ENCODE measurements around the gene DAGLA. TPM values are rescaled to one million over a fixed set of nuclear protein-coding genes. Genes with fewer than 3 reads are reported as not detected.

The DAGLA gene
- total and polyA plus RNA-seq, 2 of the 13 experiments (the other 11 are each of a cell fraction or from before 2014, with no cell fraction given), result 2.6 to 3.9 TPM

- no peak for TF ChIP-seq THAP9 (CRISPR knock-in tag; IDR thresholded peaks at IDR 0.05; ENCODE audit: borderline replicate concordance)
- TF ChIP-seq MTA3 (CRISPR knock-in tag; IDR thresholded peaks at IDR 0.05), result no peak
- TF ChIP-seq SALL2 (CRISPR knock-in tag; IDR thresholded peaks at IDR 0.05), result no peak
- TF ChIP-seq SYNCRIP (IDR thresholded peaks at IDR 0.05; ENCODE audit: insufficient read depth, low read depth, low read length), result no peak
- no peak for TF ChIP-seq ZBTB1 (CRISPR knock-in tag; IDR thresholded peaks at IDR 0.05; ENCODE audit: borderline replicate concordance)
- TF ChIP-seq DNMT1 (CRISPR knock-in tag; IDR thresholded peaks at IDR 0.05), result no peak
- no peak for TF ChIP-seq NR3C1 (CRISPR knock-in tag; IDR thresholded peaks at IDR 0.05)
- TF ChIP-seq ZNF280B (CRISPR knock-in tag; IDR thresholded peaks at IDR 0.05; ENCODE audit: borderline replicate concordance), result no peak
- TF ChIP-seq GABPA (IDR thresholded peaks at IDR 0.05; ENCODE audit: low read depth, low read length), result no peak
- no peak for TF ChIP-seq GABPA (CRISPR knock-in tag; IDR thresholded peaks at IDR 0.05; ENCODE audit: low read depth)
- TF ChIP-seq ATRX (CRISPR knock-in tag; IDR thresholded peaks at IDR 0.05; ENCODE audit: borderline replicate concordance), result no peak
- peak; percentile 85 for TF ChIP-seq FOSL2 (CRISPR knock-in tag; IDR thresholded peaks at IDR 0.05)
- TF ChIP-seq ZFP36L2 (CRISPR knock-in tag; IDR thresholded peaks at IDR 0.05), result no peak
- TF ChIP-seq HCFC1 (IDR thresholded peaks at IDR 0.05; ENCODE audit: low read depth, low read length), result no peak
- no peak for TF ChIP-seq ZSCAN30 (CRISPR knock-in tag; IDR thresholded peaks at IDR 0.05)
- TF ChIP-seq NFATC3 (CRISPR knock-in tag; IDR thresholded peaks at IDR 0.05), result no peak
- no peak for TF ChIP-seq TAF15 (IDR thresholded peaks at IDR 0.05; ENCODE audit: low read depth, low read length, poor library complexity, severe bottlenecking)
- no peak for TF ChIP-seq KLF9 (CRISPR knock-in tag; IDR thresholded peaks at IDR 0.05; ENCODE audit: low read depth)
- no peak for TF ChIP-seq HNF4A (CRISPR knock-in tag; IDR thresholded peaks at IDR 0.05)
- no peak for TF ChIP-seq KDM6A (CRISPR knock-in tag; IDR thresholded peaks at IDR 0.05; ENCODE audit: low read depth)
- TF ChIP-seq ZNF350 (CRISPR knock-in tag; IDR thresholded peaks at IDR 0.05; ENCODE audit: borderline replicate concordance, low read depth), result no peak
- TF ChIP-seq ZNF280D (CRISPR knock-in tag; IDR thresholded peaks at IDR 0.05), result no peak
- TF ChIP-seq ZNF136 (CRISPR knock-in tag; IDR thresholded peaks at IDR 0.05; ENCODE audit: low read depth), result no peak
- no peak for TF ChIP-seq ZNF292 (CRISPR knock-in tag; IDR thresholded peaks at IDR 0.05; ENCODE audit: borderline replicate concordance, low read depth)
- no peak for TF ChIP-seq SP2 (CRISPR knock-in tag; IDR thresholded peaks at IDR 0.05)
- TF ChIP-seq RXRA (CRISPR knock-in tag; IDR thresholded peaks at IDR 0.05), result peak; percentile 89
Observed at GRCh38 chr11:61700212-61700611, 20.0 kb downstream of the DAGLA start (continued).
